PC-3 (cell line): ENCODE measurements around the gene KLHL8. TPM values are rescaled to one million over a fixed set of nuclear protein-coding genes. Genes with fewer than 3 reads are reported as not detected.

Source experiments
- ATAC-seq: fragments of 200-7000 bp; cut with Tn5 transposase; 2 replicates; pipeline ENCODE4 v1.9.1; 2020; ENCODE audit warnings: mild to moderate bottlenecking, moderate library complexity
- BruUV-seq: library from RNA; stranded (reverse); fragments of 400-500 nt; replicated peaks from 2 replicates; lab custom pipeline; 2021; lab: Mats Ljungman, UMichigan
- CTCF ChIA-PET: fragments of 300-600 bp; sonication (Branson Sonifier 250); formaldehyde crosslinking; loops from one replicate; lab custom pipeline; 2022; ENCODE audit warnings: antibody characterized with exemption; lab: Charles Lee
- POLR2A ChIA-PET: fragments of 300-600 bp; sonication (Branson Sonifier 250); formaldehyde crosslinking; loops from one replicate; lab custom pipeline; 2022; ENCODE audit warnings: antibody characterized with exemption; ENCODE audit not compliant: unreplicated experiment; lab: Charles Lee
- DNase-seq: peaks from one replicate; pipeline ENCODE4 v3.0.0-alpha.2; 2015
- H2AFZ ChIP-seq: fragments of 300-600 bp; sonication (generic); 2 replicates; pipeline ENCODE4 v1.6.0; 2016; ENCODE audit warnings: antibody characterized with exemption, low read length
- H3F3A ChIP-seq: fragments of 300-600 bp; sonication (generic); one replicate; pipeline ENCODE4 v1.6.0; 2017; ENCODE audit warnings: antibody characterized with exemption, low read length, control low read depth, mild to moderate bottlenecking; ENCODE audit not compliant: unreplicated experiment
- H3K27ac ChIP-seq: fragments of 300-600 bp; sonication (generic); 2 replicates; pipeline ENCODE4 v1.5.1; 2016; ENCODE audit warnings: mild to moderate bottlenecking, low read length
- H3K27me3 ChIP-seq: fragments of 300-600 bp; sonication (generic); 2 replicates; pipeline ENCODE4 v1.6.1; 2016; ENCODE audit warnings: low read length, mixed read lengths
- H3K36me3 ChIP-seq: fragments of 300-600 bp; sonication (generic); 2 replicates; pipeline ENCODE4 v1.6.1; 2016; ENCODE audit warnings: low read depth, mixed run types, low read length, mixed read lengths
- H3K4me1 ChIP-seq: fragments of 300-600 bp; sonication (generic); 2 replicates; pipeline ENCODE4 v1.5.1; 2016; ENCODE audit warnings: low read length; ENCODE audit not compliant: insufficient read depth
- H3K4me2 ChIP-seq: fragments of 300-600 bp; sonication (generic); 2 replicates; pipeline ENCODE4 v1.6.0; 2016; ENCODE audit warnings: low read length
- H3K4me3 ChIP-seq: fragments of 300-600 bp; sonication (generic); 2 replicates; pipeline ENCODE4 v1.5.1; 2016; ENCODE audit warnings: mild to moderate bottlenecking, low read length, mixed read lengths
- H3K79me2 ChIP-seq: fragments of 300-600 bp; sonication (generic); 2 replicates; pipeline ENCODE4 v1.6.1; 2017; ENCODE audit warnings: low read length, mixed read lengths
- H3K9ac ChIP-seq: fragments of 300-600 bp; sonication (generic); 2 replicates; pipeline ENCODE4 v1.6.0; 2016; ENCODE audit warnings: mild to moderate bottlenecking, low read length
- H3K9me2 ChIP-seq: fragments of 300-600 bp; sonication (generic); replicated peaks from 2 replicates; pipeline ENCODE4 v1.6.1; 2016; ENCODE audit warnings: mixed run types, low read length, mixed read lengths
- H3K9me3 ChIP-seq: fragments of 300-600 bp; sonication (generic); 2 replicates; pipeline ENCODE4 v1.6.1; 2016; ENCODE audit warnings: low read length, mixed read lengths
- H4K20me1 ChIP-seq: fragments of 300-600 bp; sonication (generic); 2 replicates; pipeline ENCODE4 v1.6.1; 2016; ENCODE audit warnings: low read length, mixed read lengths
- EZH2 ChIP-seq: fragments of 300-600 bp; sonication (generic); IDR thresholded peaks from one replicate; pipeline ENCODE4 v1.6.1; 2017; ENCODE audit warnings: antibody characterized with exemption, mild to moderate bottlenecking, low read length; ENCODE audit not compliant: unreplicated experiment
- EZH2phosphoT487 ChIP-seq: fragments of 300-600 bp; sonication (generic); IDR thresholded peaks from 2 replicates; pipeline ENCODE4 v1.6.1; 2018; ENCODE audit warnings: mild to moderate bottlenecking, antibody characterized with exemption, low read length, borderline replicate concordance
- intact Hi-C: fragments of 100-400 bp; cut with micrococcal nuclease; formaldehyde crosslinking; loops from 2 replicates; pipeline ENCODE4 v1.9.0; 2023
- total RNA-seq: library from RNA; depleted of rRNA; stranded (reverse); fragments of >200 nt; gene quantifications from 2 replicates; pipeline ENCODE4 v1.2.3, GENCODE V29; 2014
- TF ChIP-seq, protein P1 (sequence below): fragments of 300-600 bp; sonication (generic); conservative IDR thresholded peaks from 2 replicates; pipeline ENCODE4 v1.5.1; 2017; ENCODE audit warnings: antibody characterized with exemption, low read depth, mild to moderate bottlenecking, low read length

The KLHL8 gene
- total RNA-seq, 1 experiment from 2014 or later = 5.6 TPM

- BruUV-seq = no TSS peak
- CTCF ChIA-PET = no interaction called here
Observed at GRCh38 chr4:87213421-87214075, 6.9 kb downstream of the KLHL8 start.

GRCh38 chr4:87211249-87211952 is 9.0 kb downstream of the KLHL8 start:
- Histone ChIP-seq H3K36me3 (no peaks in the 10 kb centered on the region), H3K4me1 (no peaks in the 10 kb centered on the region), H3K27me3 (no peaks in the 10 kb centered on the region), H3K79me2 (peaks cover 18% of the 10 kb centered on the region), H3K27ac (no peak overlapping the region), H3F3A (no peaks in the 10 kb centered on the region), H3K9me3 (no peaks in the 10 kb centered on the region), H4K20me1 (no peaks in the 10 kb centered on the region), H2AFZ (no peak overlapping the region), H3K9me2 (no peaks in the 10 kb centered on the region), H3K4me3 (no peak overlapping the region), H3K9ac (no peak overlapping the region), H3K4me2 (no peak overlapping the region)
- intact Hi-C loops = no loop called here
- TF ChIP-seq, protein P1, sequence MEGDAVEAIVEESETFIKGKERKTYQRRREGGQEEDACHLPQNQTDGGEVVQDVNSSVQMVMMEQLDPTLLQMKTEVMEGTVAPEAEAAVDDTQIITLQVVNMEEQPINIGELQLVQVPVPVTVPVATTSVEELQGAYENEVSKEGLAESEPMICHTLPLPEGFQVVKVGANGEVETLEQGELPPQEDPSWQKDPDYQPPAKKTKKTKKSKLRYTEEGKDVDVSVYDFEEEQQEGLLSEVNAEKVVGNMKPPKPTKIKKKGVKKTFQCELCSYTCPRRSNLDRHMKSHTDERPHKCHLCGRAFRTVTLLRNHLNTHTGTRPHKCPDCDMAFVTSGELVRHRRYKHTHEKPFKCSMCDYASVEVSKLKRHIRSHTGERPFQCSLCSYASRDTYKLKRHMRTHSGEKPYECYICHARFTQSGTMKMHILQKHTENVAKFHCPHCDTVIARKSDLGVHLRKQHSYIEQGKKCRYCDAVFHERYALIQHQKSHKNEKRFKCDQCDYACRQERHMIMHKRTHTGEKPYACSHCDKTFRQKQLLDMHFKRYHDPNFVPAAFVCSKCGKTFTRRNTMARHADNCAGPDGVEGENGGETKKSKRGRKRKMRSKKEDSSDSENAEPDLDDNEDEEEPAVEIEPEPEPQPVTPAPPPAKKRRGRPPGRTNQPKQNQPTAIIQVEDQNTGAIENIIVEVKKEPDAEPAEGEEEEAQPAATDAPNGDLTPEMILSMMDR = no peak
- TF ChIP-seq EZH2 = no peak
- TF ChIP-seq EZH2phosphoT487 = no peak
- BruUV-seq = no TSS peak
- ATAC-seq (no peak), DNase-seq (no peak)
- POLR2A ChIA-PET = no interaction called here
- CTCF ChIA-PET = interaction anchor here (0.5 kb wide), 1 partner anchor 808 kb away, joined by 3 read pairs; no protein-coding TSS in a partner anchor

More at GRCh38 chr4:87213421-87214075, 6.9 kb downstream of the KLHL8 start:
- intact Hi-C loops = no loop called here
- Histone ChIP-seq H4K20me1 (no peaks in the 10 kb centered on the region), H3K9me3 (no peaks in the 10 kb centered on the region), H3K4me2 (no peak overlapping the region), H3K9me2 (no peaks in the 10 kb centered on the region), H3K27me3 (no peaks in the 10 kb centered on the region), H2AFZ (no peak overlapping the region), H3K9ac (no peak overlapping the region), H3K79me2 (peaks cover 38% of the 10 kb centered on the region), H3K4me1 (no peaks in the 10 kb centered on the region), H3F3A (no peaks in the 10 kb centered on the region), H3K4me3 (no peak overlapping the region), H3K36me3 (no peaks in the 10 kb centered on the region), H3K27ac (no peak overlapping the region)
- ATAC-seq = no peak
- no peak for TF ChIP-seq EZH2phosphoT487
- no peak for TF ChIP-seq EZH2
- TF ChIP-seq, protein P1 = no peak
- DNase-seq = no peak
- POLR2A ChIA-PET = no interaction called here

DNA sequence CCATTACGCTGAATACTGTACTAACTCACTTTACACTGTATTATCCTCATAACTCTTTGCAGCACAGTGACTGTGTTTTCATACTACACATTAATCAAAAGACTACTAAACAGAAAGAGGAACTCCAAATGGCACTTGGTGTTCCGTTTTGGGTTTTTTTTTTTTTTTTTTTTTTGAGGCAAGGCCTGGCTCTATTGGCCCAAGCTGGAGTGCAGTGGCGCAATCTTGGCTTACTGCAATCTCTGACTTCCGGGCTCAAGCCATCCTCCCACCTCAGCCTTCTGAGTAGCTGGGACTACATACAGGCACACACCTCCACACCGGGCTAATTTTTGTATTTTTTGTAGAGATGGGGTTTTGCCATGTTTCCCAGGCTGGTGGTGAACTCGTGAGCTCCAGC is 10.7 kb downstream of the KLHL8 start:
- Histone ChIP-seq H3K79me2 (0 out of 2 replicates have a peak, but pooled peaks cover 5% of the 10 kb centered on the region), H4K20me1 (no peaks in the 10 kb centered on the region), H3K27ac (no peak overlapping the region), H2AFZ (no peak overlapping the region), H3K9me3 (no peaks in the 10 kb centered on the region), H3K9ac (no peak overlapping the region), H3K4me1 (no peaks in the 10 kb centered on the region), H3K9me2 (no peaks in the 10 kb centered on the region), H3K36me3 (no peaks in the 10 kb centered on the region), H3K4me3 (no peak overlapping the region), H3K27me3 (no peaks in the 10 kb centered on the region), H3F3A (no peaks in the 10 kb centered on the region), H3K4me2 (no peak overlapping the region)
- CTCF ChIA-PET = no interaction called here
- POLR2A ChIA-PET = no interaction called here
- TF ChIP-seq EZH2phosphoT487 = no peak
- TF ChIP-seq, protein P1 = no peak
- no peak for TF ChIP-seq EZH2
- no peak for DNase-seq
- intact Hi-C loops = no loop called here
- no peak for ATAC-seq
- BruUV-seq = no TSS peak
